Astrocyte (in vitro differentiated cells and primary cell): Measurements from ENCODE around the gene NUTF2. TPM values are rescaled to one million over a fixed set of nuclear protein-coding genes. Genes with fewer than 3 reads are reported as not detected.

ENCODE experiments used
- DNase-seq: peaks from one replicate; pipeline ENCODE4 v3.0.0-alpha.2; 2010; ENCODE audit warnings: low read depth
- FAIRE-seq: peaks from 2 replicates; lab custom pipeline; 2011; peaks lifted over from hg19 to GRCh38; lab: Jason Lieb, UNC
- H2AFZ ChIP-seq: 2 replicates; pipeline ENCODE4 v1.6.0; 2012; ENCODE audit warnings: low read depth, low read length, inconsistent platforms
- H3K27ac ChIP-seq: 2 replicates; pipeline ENCODE4 v1.5.1; 2011; ENCODE audit warnings: low read depth, low read length, inconsistent platforms
- H3K27me3 ChIP-seq: 2 replicates; pipeline ENCODE4 v1.6.0; 2011; ENCODE audit warnings: low read length, inconsistent platforms; ENCODE audit not compliant: insufficient read depth
- H3K36me3 ChIP-seq: 2 replicates; pipeline ENCODE4 v1.5.1; 2011; ENCODE audit warnings: low read length, inconsistent platforms; ENCODE audit not compliant: insufficient read depth
- H3K4me1 ChIP-seq: 2 replicates; pipeline ENCODE4 v1.5.1; 2011; ENCODE audit warnings: low read length, inconsistent platforms; ENCODE audit not compliant: insufficient read depth
- H3K4me2 ChIP-seq: 2 replicates; pipeline ENCODE4 v1.6.0; 2012; ENCODE audit warnings: low read length, inconsistent platforms
- H3K4me3 ChIP-seq: 2 replicates; pipeline ENCODE4 v1.5.1; 2011; ENCODE audit warnings: low read depth, mild to moderate bottlenecking, low read length, inconsistent platforms; ENCODE audit not compliant: insufficient read depth
- H3K79me2 ChIP-seq: 2 replicates; pipeline ENCODE4 v1.6.0; 2012; ENCODE audit warnings: mild to moderate bottlenecking, low read length, inconsistent platforms; ENCODE audit not compliant: insufficient read depth
- H3K9ac ChIP-seq: 2 replicates; pipeline ENCODE4 v1.6.0; 2012; ENCODE audit warnings: mild to moderate bottlenecking, low read length, inconsistent platforms
- H3K9me3 ChIP-seq: 2 replicates; pipeline ENCODE4 v1.5.1; 2012; ENCODE audit warnings: low read depth, mild to moderate bottlenecking, low read length, inconsistent platforms; ENCODE audit not compliant: insufficient read depth
- H4K20me1 ChIP-seq: 2 replicates; pipeline ENCODE4 v1.6.0; 2012; ENCODE audit warnings: low read length, inconsistent platforms; ENCODE audit not compliant: insufficient read depth
- H3K27ac Mint-ChIP-seq: one replicate; pipeline ENCODE4 v1.8.0; 2021; ENCODE audit warnings: mild to moderate bottlenecking, mixed read lengths; ENCODE audit not compliant: unreplicated experiment
- H3K27me3 Mint-ChIP-seq: one replicate; pipeline ENCODE4 v1.8.0; 2021; ENCODE audit warnings: low read depth, mixed read lengths; ENCODE audit not compliant: unreplicated experiment
- H3K36me3 Mint-ChIP-seq: one replicate; pipeline ENCODE4 v1.8.0; 2021; ENCODE audit warnings: low read depth, mixed read lengths; ENCODE audit not compliant: unreplicated experiment
- H3K4me1 Mint-ChIP-seq: one replicate; pipeline ENCODE4 v1.8.0; 2021; ENCODE audit warnings: low read depth, mixed read lengths; ENCODE audit not compliant: unreplicated experiment
- H3K4me3 Mint-ChIP-seq: one replicate; pipeline ENCODE4 v1.8.0; 2021; ENCODE audit warnings: mild to moderate bottlenecking, moderate library complexity, mixed read lengths; ENCODE audit not compliant: unreplicated experiment
- H3K9me3 Mint-ChIP-seq: one replicate; pipeline ENCODE4 v1.8.0; 2021; ENCODE audit warnings: mild to moderate bottlenecking, mixed read lengths; ENCODE audit not compliant: unreplicated experiment
- CTCF ChIP-seq: IDR thresholded peaks from 2 replicates; pipeline ENCODE4 v1.5.1; 2011; ENCODE audit warnings: low read depth, mild to moderate bottlenecking, inconsistent platforms, low read length, moderate library complexity; ENCODE audit not compliant: insufficient read depth
- EZH2 ChIP-seq: IDR thresholded peaks from 2 replicates; pipeline ENCODE4 v1.6.1; 2012; ENCODE audit warnings: mild to moderate bottlenecking, low read length, inconsistent platforms; ENCODE audit not compliant: insufficient read depth
- total RNA-seq: library from RNA; stranded (reverse); gene quantifications from 2 replicates; pipeline ENCODE4 v1.2.1, GENCODE V29; 2021

NUTF2 gene
- total RNA-seq, 1 donor from 2014 or later: 224 TPM

- H3K79me2 ChIP-seq: no peaks in the 10 kb centered on the region
- TF ChIP-seq CTCF (no peak), EZH2 (no peak)
Measured at GRCh38 chr16:67822511-67822910, 24.2 kb upstream of the NUTF2 start.

GRCh38 chr16:67825119-67825518 lies 21.6 kb upstream of the NUTF2 start:
- H3K4me3 ChIP-seq: no peak overlapping the region
- H3K27me3 ChIP-seq: no peaks in the 10 kb centered on the region
- peaks cover 11% of the 10 kb centered on the region for H3K36me3 ChIP-seq
- no peak overlapping the region for H3K9ac ChIP-seq
- Mint-ChIP-seq H3K27ac (no peak overlapping the region), H3K4me1 (peaks cover 6% of the 10 kb centered on the region), H3K9me3 (peaks cover 2% of the 10 kb centered on the region), H3K4me3 (no peak overlapping the region), H3K36me3 (peaks cover 17% of the 10 kb centered on the region), H3K27me3 (no peaks in the 10 kb centered on the region)
- DNase-seq (no peak), FAIRE-seq (no peak)
- H3K4me1 ChIP-seq: no peaks in the 10 kb centered on the region
- H3K9me3 ChIP-seq: no peaks in the 10 kb centered on the region
- no peak overlapping the region for H3K4me2 ChIP-seq
- no peak overlapping the region for H3K27ac ChIP-seq
- no peak overlapping the region for H2AFZ ChIP-seq
- TF ChIP-seq CTCF: no peak
- no peak for TF ChIP-seq EZH2
- H3K79me2 ChIP-seq: no peaks in the 10 kb centered on the region
- H4K20me1 ChIP-seq: peaks cover 5% of the 10 kb centered on the region

More at GRCh38 chr16:67822511-67822910, 24.2 kb upstream of the NUTF2 start:
- Histone ChIP-seq H3K4me2 (no peak overlapping the region), H4K20me1 (peaks cover 5% of the 10 kb centered on the region), H3K9me3 (no peaks in the 10 kb centered on the region), H3K4me3 (no peak overlapping the region), H3K27ac (no peak overlapping the region), H3K9ac (no peak overlapping the region), H3K27me3 (no peaks in the 10 kb centered on the region), H2AFZ (no peak overlapping the region), H3K4me1 (no peaks in the 10 kb centered on the region), H3K36me3 (no peaks in the 10 kb centered on the region)
- H3K36me3 Mint-ChIP-seq: peaks cover 12% of the 10 kb centered on the region
- no peak overlapping the region for H3K4me3 Mint-ChIP-seq
- H3K27me3 Mint-ChIP-seq: no peaks in the 10 kb centered on the region
- DNase-seq: no peak
- no peak for FAIRE-seq
- no peak overlapping the region for H3K27ac Mint-ChIP-seq
- peaks cover 6% of the 10 kb centered on the region for H3K4me1 Mint-ChIP-seq
- H3K9me3 Mint-ChIP-seq: peaks cover 2% of the 10 kb centered on the region

- no peaks in the 10 kb centered on the region for H3K4me1 ChIP-seq
- Mint-ChIP-seq H3K27ac (no peak overlapping the region), H3K27me3 (no peaks in the 10 kb centered on the region), H3K4me1 (peaks cover 6% of the 10 kb centered on the region), H3K9me3 (peaks cover 2% of the 10 kb centered on the region), H3K36me3 (peaks cover 16% of the 10 kb centered on the region), H3K4me3 (no peak overlapping the region)
- H3K79me2 ChIP-seq: no peaks in the 10 kb centered on the region
- no peak overlapping the region for H3K4me2 ChIP-seq
- H3K27me3 ChIP-seq: no peaks in the 10 kb centered on the region
- peaks cover 11% of the 10 kb centered on the region for H3K36me3 ChIP-seq
- H3K9me3 ChIP-seq: no peaks in the 10 kb centered on the region
- FAIRE-seq: no peak
- H2AFZ ChIP-seq: no peak overlapping the region
- no peak overlapping the region for H3K27ac ChIP-seq
- H3K4me3 ChIP-seq: no peak overlapping the region
- H3K9ac ChIP-seq: no peak overlapping the region
- peaks cover 5% of the 10 kb centered on the region for H4K20me1 ChIP-seq
- no peak for TF ChIP-seq CTCF
- TF ChIP-seq EZH2: no peak
- DNase-seq: no peak
Measured at GRCh38 chr16:67825906-67826305, 20.8 kb upstream of the NUTF2 start.
